ENCODE measurements around the gene SNTB2. TPM values are rescaled to one million over a fixed set of nuclear protein-coding genes. Genes with fewer than 3 reads are reported as not detected.

SNTB2 gene
- total and polyA plus RNA-seq, 2 of the 8 experiments (the other 6 are each of a cell fraction or from before 2014, with no cell fraction given), result 6.0 to 16.1 TPM

- no peak overlapping the region for H2BK5ac ChIP-seq (ENCODE audit: low read depth, low read length)
- peaks cover 9 to 67% of the 10 kb centered on the region in 2 experiments for H3K79me2 ChIP-seq (ENCODE audit: control insufficient read depth in 1 of 2, insufficient read depth in 2 of 2, low read length in 2 of 2)
- H3K27ac ChIP-seq (ENCODE audit: low read depth, low read length), result no peak overlapping the region
- H3K79me1 ChIP-seq (ENCODE audit: low read depth, low read length), result peaks cover 21% of the 10 kb centered on the region
- no peak overlapping the region for H4K91ac ChIP-seq (replicated peaks; ENCODE audit: insufficient read length, low read length)
- H2BK12ac ChIP-seq (ENCODE audit: low read depth, low read length), result no peak overlapping the region
- no peak overlapping the region for H3K23ac ChIP-seq (ENCODE audit: insufficient read length)
- H2AFZ ChIP-seq (ENCODE audit: low read length), result no peak overlapping the region
- no peak overlapping the region for H2AK5ac ChIP-seq (ENCODE audit: low read depth, low read length)
- no peak overlapping the region for H3K9ac ChIP-seq (replicated peaks in 1 of 4; ENCODE audit: extremely low read depth in 1 of 4, low read depth in 3 of 4, low read length in 3 of 4)
- ChIA-PET CTCF (ENCODE audit: partially characterized antibody) (interaction anchor here (0.7 to 3.4 kb wide), 4 partner anchors 8 to 157 kb away, joined by 3 to 10 read pairs (median 4); partner anchors contain the start of genes COG8 and NIP7), POLR2A (ENCODE audit: partially characterized antibody) (interaction anchor here (0.8 to 29.8 kb wide), 6 partner anchors 5 to 176 kb away, joined by 3 to 497 read pairs (median 4); partner anchors contain the start of genes COG8, NIP7, PDF and TMED6)
- H4K20me1 ChIP-seq (replicated peaks in 1 of 2; ENCODE audit: control insufficient read depth in 1 of 2, insufficient read depth in 2 of 2, low read length in 2 of 2), result peaks cover 14 to 42% of the 10 kb centered on the region in 2 experiments
- no peak overlapping the region for H3K56ac ChIP-seq (replicated peaks; ENCODE audit: insufficient read length, low read depth, low read length)
- no peak overlapping the region for H2BK120ac ChIP-seq (replicated peaks; ENCODE audit: low read depth, low read length)
- TF ChIP-seq CHD2 (IDR thresholded peaks at IDR 0.05; ENCODE audit: low read length), result no peak
- peak; percentile 34 for TF ChIP-seq POLR2AphosphoS5 (IDR thresholded peaks at IDR 0.05; ENCODE audit: low read depth, low read length)
- H3K23me2 ChIP-seq (ENCODE audit: low read depth, low read length), result peaks cover 11% of the 10 kb centered on the region; the same call in 1 of the 2 replicates
- H3K4ac ChIP-seq (replicated peaks; ENCODE audit: insufficient read length, low read depth, low read length), result no peak overlapping the region
- H3K27me3 ChIP-seq (replicated peaks in 1 of 4; ENCODE audit: control insufficient read depth in 3 of 4, extremely low read depth in 1 of 4, insufficient read depth in 3 of 4, low read length in 3 of 4), result no peaks in the 10 kb centered on the region
- no peak for FAIRE-seq
- H3K4me2 ChIP-seq (ENCODE audit: insufficient read depth in 1 of 2, low read depth in 2 of 2, low read length in 2 of 2), result no peak overlapping the region; a peak in 1 of 4 replicates
- H2BK15ac ChIP-seq (ENCODE audit: low read length), result no peak overlapping the region
- 89% methylated on average over 6 of the region's 6 CpGs; no CpG with 5 or more reads in 1 of the 2 experiments for WGBS, 2 experiments (ENCODE audit: extremely low coverage in 1 of 2, insufficient coverage in 1 of 2, insufficient read length in 1 of 2, insufficient replicate concordance in 2 of 2, low coverage in 1 of 2, low lambda C conversion rate in 2 of 2, missing lambda C conversion rate in 1 of 2)
- no peak overlapping the region for H3K4me3 ChIP-seq (ENCODE audit: extremely low read depth in 1 of 4, insufficient read depth in 2 of 4, low read depth in 3 of 4, low read length in 4 of 4)
- no peak overlapping the region for H3K14ac ChIP-seq (ENCODE audit: insufficient read length)
- no peak overlapping the region for H3K18ac ChIP-seq (ENCODE audit: extremely low read depth, low read length)
- no peak overlapping the region for H2BK20ac ChIP-seq (ENCODE audit: low read length)
- no peak for DNase-seq (ENCODE audit: low read depth in 1 of 2, low spot score in 2 of 2)
- no peaks in the 10 kb centered on the region for H3K9me3 ChIP-seq (ENCODE audit: insufficient read depth in 2 of 2, low read depth in 1 of 2, low read length in 1 of 2)
- H3K36me3 ChIP-seq (ENCODE audit: control insufficient read depth in 2 of 4, insufficient read depth in 4 of 4, low read length in 3 of 4), result peaks cover 15 to 76% (median 36%) of the 10 kb centered on the region in 4 experiments
- peaks cover 6 to 15% (median 10%) of the 10 kb centered on the region in 4 experiments for H3K4me1 ChIP-seq (replicated peaks in 1 of 4; ENCODE audit: control insufficient read depth in 3 of 4, insufficient read depth in 4 of 4, low read length in 3 of 4)
- no peak overlapping the region for H4K8ac ChIP-seq (ENCODE audit: extremely low read depth, insufficient read depth, low read length)
- H4K5ac ChIP-seq (ENCODE audit: insufficient read length, low read depth, low read length), result no peak overlapping the region
These were observed 138.8 kb downstream of the SNTB2 start for GRCh38 chr16:69325784-69326171.
